PC-3 (cell line): ENCODE results near the gene LEF1. TPM values are rescaled to one million over a fixed set of nuclear protein-coding genes. Genes with fewer than 3 reads are reported as not detected.

Experiments
- ATAC-seq: fragments of 200-7000 bp; cut with Tn5 transposase; 2 replicates; pipeline ENCODE4 v1.9.1; 2020; ENCODE audit warnings: mild to moderate bottlenecking, moderate library complexity
- BruUV-seq: library from RNA; stranded (reverse); fragments of 400-500 nt; replicated peaks from 2 replicates; lab custom pipeline; 2021; lab: Mats Ljungman, UMichigan
- CTCF ChIA-PET: fragments of 300-600 bp; sonication (Branson Sonifier 250); formaldehyde crosslinking; loops from one replicate; lab custom pipeline; 2022; ENCODE audit warnings: antibody characterized with exemption; lab: Charles Lee
- POLR2A ChIA-PET: fragments of 300-600 bp; sonication (Branson Sonifier 250); formaldehyde crosslinking; loops from one replicate; lab custom pipeline; 2022; ENCODE audit warnings: antibody characterized with exemption; ENCODE audit not compliant: unreplicated experiment; lab: Charles Lee
- DNase-seq: peaks from one replicate; pipeline ENCODE4 v3.0.0-alpha.2; 2015
- H2AFZ ChIP-seq: fragments of 300-600 bp; sonication (generic); 2 replicates; pipeline ENCODE4 v1.6.0; 2016; ENCODE audit warnings: antibody characterized with exemption, low read length
- H3F3A ChIP-seq: fragments of 300-600 bp; sonication (generic); one replicate; pipeline ENCODE4 v1.6.0; 2017; ENCODE audit warnings: antibody characterized with exemption, low read length, control low read depth, mild to moderate bottlenecking; ENCODE audit not compliant: unreplicated experiment
- H3K27ac ChIP-seq: fragments of 300-600 bp; sonication (generic); 2 replicates; pipeline ENCODE4 v1.5.1; 2016; ENCODE audit warnings: mild to moderate bottlenecking, low read length
- H3K27me3 ChIP-seq: fragments of 300-600 bp; sonication (generic); 2 replicates; pipeline ENCODE4 v1.6.1; 2016; ENCODE audit warnings: low read length, mixed read lengths
- H3K36me3 ChIP-seq: fragments of 300-600 bp; sonication (generic); 2 replicates; pipeline ENCODE4 v1.6.1; 2016; ENCODE audit warnings: low read depth, mixed run types, low read length, mixed read lengths
- H3K4me1 ChIP-seq: fragments of 300-600 bp; sonication (generic); 2 replicates; pipeline ENCODE4 v1.5.1; 2016; ENCODE audit warnings: low read length; ENCODE audit not compliant: insufficient read depth
- H3K4me2 ChIP-seq: fragments of 300-600 bp; sonication (generic); 2 replicates; pipeline ENCODE4 v1.6.0; 2016; ENCODE audit warnings: low read length
- H3K4me3 ChIP-seq: fragments of 300-600 bp; sonication (generic); 2 replicates; pipeline ENCODE4 v1.5.1; 2016; ENCODE audit warnings: mild to moderate bottlenecking, low read length, mixed read lengths
- H3K79me2 ChIP-seq: fragments of 300-600 bp; sonication (generic); 2 replicates; pipeline ENCODE4 v1.6.1; 2017; ENCODE audit warnings: low read length, mixed read lengths
- H3K9ac ChIP-seq: fragments of 300-600 bp; sonication (generic); 2 replicates; pipeline ENCODE4 v1.6.0; 2016; ENCODE audit warnings: mild to moderate bottlenecking, low read length
- H3K9me2 ChIP-seq: fragments of 300-600 bp; sonication (generic); replicated peaks from 2 replicates; pipeline ENCODE4 v1.6.1; 2016; ENCODE audit warnings: mixed run types, low read length, mixed read lengths
- H3K9me3 ChIP-seq: fragments of 300-600 bp; sonication (generic); 2 replicates; pipeline ENCODE4 v1.6.1; 2016; ENCODE audit warnings: low read length, mixed read lengths
- H4K20me1 ChIP-seq: fragments of 300-600 bp; sonication (generic); 2 replicates; pipeline ENCODE4 v1.6.1; 2016; ENCODE audit warnings: low read length, mixed read lengths
- CTCF ChIP-seq: fragments of 300-600 bp; sonication (generic); conservative IDR thresholded peaks from 2 replicates; pipeline ENCODE4 v1.5.1; 2017; ENCODE audit warnings: antibody characterized with exemption, low read depth, mild to moderate bottlenecking, low read length
- EZH2 ChIP-seq: fragments of 300-600 bp; sonication (generic); IDR thresholded peaks from one replicate; pipeline ENCODE4 v1.6.1; 2017; ENCODE audit warnings: antibody characterized with exemption, mild to moderate bottlenecking, low read length; ENCODE audit not compliant: unreplicated experiment
- EZH2phosphoT487 ChIP-seq: fragments of 300-600 bp; sonication (generic); IDR thresholded peaks from 2 replicates; pipeline ENCODE4 v1.6.1; 2018; ENCODE audit warnings: mild to moderate bottlenecking, antibody characterized with exemption, low read length, borderline replicate concordance
- intact Hi-C: fragments of 100-400 bp; cut with micrococcal nuclease; formaldehyde crosslinking; loops from 2 replicates; pipeline ENCODE4 v1.9.0; 2023
- total RNA-seq: library from RNA; depleted of rRNA; stranded (reverse); fragments of >200 nt; gene quantifications from 2 replicates; pipeline ENCODE4 v1.2.3, GENCODE V29; 2014

The LEF1 gene
- total RNA-seq, 1 experiment from 2014 or later: 2.4 TPM

- Histone ChIP-seq H3K27ac (no peak overlapping the region), H3K4me2 (no peak overlapping the region), H3K36me3 (no peaks in the 10 kb centered on the region; the same call in 1 of the 2 replicates), H3F3A (no peaks in the 10 kb centered on the region), H3K27me3 (no peaks in the 10 kb centered on the region), H4K20me1 (no peaks in the 10 kb centered on the region), H2AFZ (no peak overlapping the region), H3K9me2 (no peaks in the 10 kb centered on the region), H3K9me3 (no peaks in the 10 kb centered on the region), H3K4me1 (no peaks in the 10 kb centered on the region), H3K79me2 (no peaks in the 10 kb centered on the region), H3K9ac (no peak overlapping the region), H3K4me3 (no peak overlapping the region)
- intact Hi-C loops: loop anchor here (10.0 kb wide), 1 partner anchor 1441 kb away; no protein-coding TSS in a partner anchor
- ChIA-PET CTCF (no interaction called here), POLR2A (no interaction called here)
- TF ChIP-seq EZH2phosphoT487 (no peak), CTCF (no peak), EZH2 (no peak)
- ATAC-seq (no peak), DNase-seq (no peak)
- BruUV-seq: no TSS peak
These were observed 133.0 kb downstream of the LEF1 start for GRCh38 chr4:108035691-108036090.

- no peak for DNase-seq
- no peak overlapping the region for H3K4me2 ChIP-seq
- TF ChIP-seq EZH2 (no peak), EZH2phosphoT487 (no peak), CTCF (no peak)
- H3K9me2 ChIP-seq: no peaks in the 10 kb centered on the region
- no peaks in the 10 kb centered on the region; the same call in 1 of the 2 replicates for H3K36me3 ChIP-seq
- CTCF ChIA-PET: interaction anchor here (0.6 kb wide), 1 partner anchor 758 kb away, joined by 3 read pairs; no protein-coding TSS in a partner anchor
- no peak overlapping the region for H3K27ac ChIP-seq
- no peaks in the 10 kb centered on the region for H4K20me1 ChIP-seq
- no peak for ATAC-seq
- H3K9me3 ChIP-seq: no peaks in the 10 kb centered on the region
- intact Hi-C loops: loop anchor here (5.0 to 10.0 kb wide), 2 partner anchors 148 to 1440 kb away; no protein-coding TSS in a partner anchor
- H2AFZ ChIP-seq: no peak overlapping the region
- no TSS peak for BruUV-seq
- POLR2A ChIA-PET: no interaction called here
- no peaks in the 10 kb centered on the region for H3F3A ChIP-seq
- H3K79me2 ChIP-seq: no peaks in the 10 kb centered on the region
- no peaks in the 10 kb centered on the region for H3K27me3 ChIP-seq
- H3K4me3 ChIP-seq: no peak overlapping the region
- H3K4me1 ChIP-seq: no peaks in the 10 kb centered on the region
- no peak overlapping the region for H3K9ac ChIP-seq
These were observed 134.2 kb downstream of the LEF1 start for GRCh38 chr4:108034565-108034964.

- Histone ChIP-seq H3K4me3 (no peak overlapping the region), H3K4me2 (no peak overlapping the region), H3K27me3 (no peaks in the 10 kb centered on the region), H3K4me1 (no peaks in the 10 kb centered on the region), H3K27ac (no peak overlapping the region), H3K79me2 (no peaks in the 10 kb centered on the region), H3K9me3 (no peaks in the 10 kb centered on the region), H4K20me1 (no peaks in the 10 kb centered on the region), H3F3A (no peaks in the 10 kb centered on the region), H3K9me2 (no peaks in the 10 kb centered on the region), H3K9ac (no peak overlapping the region), H3K36me3 (no peaks in the 10 kb centered on the region; the same call in 1 of the 2 replicates), H2AFZ (no peak overlapping the region)
- TF ChIP-seq EZH2: no peak
- no TSS peak for BruUV-seq
- intact Hi-C loops: loop anchor here (5.0 to 10.0 kb wide), 2 partner anchors 149 to 1439 kb away; no protein-coding TSS in a partner anchor
- DNase-seq: no peak
- no peak for ATAC-seq
- POLR2A ChIA-PET: interaction anchor here (0.7 kb wide), 1 partner anchor 209 kb away, joined by 3 read pairs; no protein-coding TSS in a partner anchor
- CTCF ChIA-PET: no interaction called here
These were observed 135.4 kb downstream of the LEF1 start for GRCh38 chr4:108033348-108033747.
